ENCODE results near the gene MFSD11. TPM values are rescaled to one million over a fixed set of nuclear protein-coding genes. Genes with fewer than 3 reads are reported as not detected.
"Not testable (repeated sequence)": the region's sequence is repeated elsewhere in the genome, so short reads cannot be mapped to it uniquely, and the experiment has no call there.

Gene MFSD11
- polyA plus RNA-seq, 3 donors = 19.8 to 24.8 (median 23.8) TPM

DNA sequence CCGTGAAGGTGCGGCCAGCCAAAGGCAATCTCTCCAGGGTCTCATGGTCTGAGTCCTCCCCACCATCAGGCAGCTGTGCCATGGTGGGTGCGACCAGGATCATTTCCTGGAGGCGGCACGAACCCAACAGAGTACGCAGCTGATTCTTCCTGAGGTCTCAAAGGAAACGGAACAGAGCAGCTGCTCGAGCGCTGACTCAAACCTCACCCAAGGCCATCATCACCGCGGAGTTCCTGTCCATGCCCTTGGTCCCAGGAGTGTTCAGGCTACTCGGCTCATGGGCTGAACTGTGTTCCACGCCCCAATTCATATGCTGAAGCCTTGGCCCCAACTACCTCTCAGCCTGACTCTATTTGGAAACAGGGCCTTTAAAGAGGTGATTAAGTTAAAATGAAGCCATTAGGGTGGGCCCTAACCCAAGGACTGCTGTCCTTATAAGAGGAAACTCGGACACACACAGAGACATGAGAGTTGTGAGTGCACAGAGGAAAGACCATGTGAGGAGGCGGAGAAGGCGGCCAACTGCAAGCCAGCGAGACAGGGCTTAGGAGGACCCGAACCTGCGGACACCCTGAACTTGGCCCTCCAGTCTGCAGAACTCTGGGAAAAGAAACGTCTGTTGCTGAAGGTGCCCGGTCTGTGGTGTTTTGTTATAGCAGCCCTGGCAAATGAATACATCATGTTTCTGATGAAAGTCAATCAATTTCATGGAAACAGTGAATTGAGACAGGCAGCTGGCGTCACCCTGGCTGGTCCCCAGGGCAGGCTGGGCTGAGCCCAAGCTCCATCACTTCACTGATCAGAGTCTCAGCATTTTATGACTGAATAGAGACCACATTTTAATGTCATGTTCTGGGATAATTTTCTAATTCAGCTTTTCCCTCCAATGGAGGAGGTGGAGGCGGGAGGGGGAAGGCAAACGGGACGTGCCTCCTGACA, 40.9 kb upstream of the MFSD11 start:
- Histone ChIP-seq H3K9me3 (replicated peaks in 1 of 2; ENCODE audit: control insufficient read depth in 1 of 2, insufficient read depth in 1 of 2, low read length in 2 of 2) (no peaks in the 10 kb centered on the region), H3K27ac (ENCODE audit: low read depth in 1 of 2, low read length in 2 of 2) (no peak overlapping the region), H3K9ac (ENCODE audit: insufficient read depth, low read length, poor library complexity, severe bottlenecking) (no peak overlapping the region), H3K79me2 (ENCODE audit: insufficient read depth, low read length) (no peaks in the 10 kb centered on the region), H3K4me2 (replicated peaks; ENCODE audit: extremely low read depth, low read length, poor library complexity, severe bottlenecking) (no peak overlapping the region), H2AFZ (ENCODE audit: insufficient read depth, low read depth, low read length, poor library complexity, severe bottlenecking) (no peak overlapping the region), H3K4me3 (replicated peaks in 1 of 3; ENCODE audit: low read depth in 2 of 3, low read length in 3 of 3) (no peak overlapping the region), H4K20me1 (ENCODE audit: insufficient read depth, low read length) (no peaks in the 10 kb centered on the region), H3K36me3 (replicated peaks in 1 of 2; ENCODE audit: control insufficient read depth in 1 of 2, insufficient read depth in 2 of 2, low read length in 2 of 2) (no peaks in the 10 kb centered on the region), H3K4me1 (ENCODE audit: control insufficient read depth in 1 of 2, insufficient read depth in 2 of 2, low read length in 2 of 2) (no peaks in the 10 kb centered on the region), H3K27me3 (ENCODE audit: control insufficient read depth in 2 of 2, insufficient read depth in 2 of 2, low read length in 2 of 2) (no peaks in the 10 kb centered on the region)
- peaks cover 0 to 11% (median 9%) of the 10 kb centered on the region in 3 donors for H3K27me3 Mint-ChIP-seq (ENCODE audit: low read depth in 3 of 3)
- TF ChIP-seq, protein P1, sequence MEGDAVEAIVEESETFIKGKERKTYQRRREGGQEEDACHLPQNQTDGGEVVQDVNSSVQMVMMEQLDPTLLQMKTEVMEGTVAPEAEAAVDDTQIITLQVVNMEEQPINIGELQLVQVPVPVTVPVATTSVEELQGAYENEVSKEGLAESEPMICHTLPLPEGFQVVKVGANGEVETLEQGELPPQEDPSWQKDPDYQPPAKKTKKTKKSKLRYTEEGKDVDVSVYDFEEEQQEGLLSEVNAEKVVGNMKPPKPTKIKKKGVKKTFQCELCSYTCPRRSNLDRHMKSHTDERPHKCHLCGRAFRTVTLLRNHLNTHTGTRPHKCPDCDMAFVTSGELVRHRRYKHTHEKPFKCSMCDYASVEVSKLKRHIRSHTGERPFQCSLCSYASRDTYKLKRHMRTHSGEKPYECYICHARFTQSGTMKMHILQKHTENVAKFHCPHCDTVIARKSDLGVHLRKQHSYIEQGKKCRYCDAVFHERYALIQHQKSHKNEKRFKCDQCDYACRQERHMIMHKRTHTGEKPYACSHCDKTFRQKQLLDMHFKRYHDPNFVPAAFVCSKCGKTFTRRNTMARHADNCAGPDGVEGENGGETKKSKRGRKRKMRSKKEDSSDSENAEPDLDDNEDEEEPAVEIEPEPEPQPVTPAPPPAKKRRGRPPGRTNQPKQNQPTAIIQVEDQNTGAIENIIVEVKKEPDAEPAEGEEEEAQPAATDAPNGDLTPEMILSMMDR (IDR thresholded peaks at IDR 0.05) = no peak
- no peaks in the 10 kb centered on the region for H3K9me3 Mint-ChIP-seq
- DNase-seq = no peak
- peaks cover 4% of the 10 kb centered on the region for H3K4me1 Mint-ChIP-seq
- H3K27ac Mint-ChIP-seq = no peak overlapping the region
- no peak overlapping the region for H3K4me3 Mint-ChIP-seq
- intact Hi-C loops (cut with micrococcal nuclease) = no loop called here
- H3K36me3 Mint-ChIP-seq = no peaks in the 10 kb centered on the region
- 84% methylated on average over 16 of the region's 25 CpGs for WGBS (ENCODE audit: insufficient coverage)

DNA sequence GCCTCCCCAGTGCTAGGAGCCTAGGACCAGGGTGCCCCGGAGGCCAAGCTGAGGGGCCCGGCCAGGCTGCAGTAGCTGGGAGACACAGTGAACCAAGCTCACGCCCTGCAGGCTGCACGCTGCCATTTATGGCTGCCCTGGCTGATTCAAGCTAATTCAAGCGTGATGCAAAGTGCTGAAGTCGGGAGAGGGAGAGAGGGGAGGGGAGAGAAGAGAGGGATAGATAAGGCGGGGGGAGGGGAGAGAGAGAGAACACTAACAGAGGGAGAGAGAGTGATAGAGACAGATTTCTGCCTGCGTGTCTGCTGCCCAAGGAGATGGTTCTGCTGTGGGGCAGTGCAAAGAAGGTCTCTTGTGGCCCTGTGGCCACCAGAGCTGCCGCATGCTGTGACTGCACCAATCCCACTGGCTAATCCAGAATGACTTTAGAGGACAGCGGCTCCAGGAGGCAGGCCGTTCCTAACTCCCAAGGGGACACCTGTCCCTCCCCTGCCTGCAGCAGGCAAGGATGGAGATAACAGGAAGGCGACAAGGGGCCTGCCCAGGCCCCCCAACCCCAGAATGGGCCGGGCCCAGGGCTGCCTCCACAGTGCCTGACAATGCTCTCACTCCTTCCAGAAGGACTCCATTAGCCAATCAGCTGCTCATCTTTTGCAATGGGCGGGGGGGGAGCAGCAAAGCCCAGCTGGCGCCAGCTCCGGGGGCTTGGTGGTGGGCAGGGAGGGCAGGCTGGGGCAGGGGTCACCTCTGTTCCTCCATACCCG, 40.0 kb upstream of the MFSD11 start:
- intact Hi-C loops (cut with micrococcal nuclease) = no loop called here
- TF ChIP-seq, protein P1 (IDR thresholded peaks at IDR 0.05) = no peak
- no peaks in the 10 kb centered on the region for H3K9me3 ChIP-seq (replicated peaks in 1 of 2; ENCODE audit: control insufficient read depth in 1 of 2, insufficient read depth in 1 of 2, low read length in 2 of 2)
- no peaks in the 10 kb centered on the region for H3K27me3 ChIP-seq (ENCODE audit: control insufficient read depth in 2 of 2, insufficient read depth in 2 of 2, low read length in 2 of 2)
- no peaks in the 10 kb centered on the region for H3K4me1 ChIP-seq (ENCODE audit: control insufficient read depth in 1 of 2, insufficient read depth in 2 of 2, low read length in 2 of 2)
- H3K36me3 ChIP-seq (replicated peaks in 1 of 2; ENCODE audit: control insufficient read depth in 1 of 2, insufficient read depth in 2 of 2, low read length in 2 of 2) = no peaks in the 10 kb centered on the region
- Mint-ChIP-seq H3K9me3 (no peaks in the 10 kb centered on the region), H3K4me3 (no peak overlapping the region), H3K4me1 (peaks cover 4% of the 10 kb centered on the region), H3K36me3 (no peaks in the 10 kb centered on the region), H3K27ac (no peak overlapping the region), H3K27me3 (ENCODE audit: low read depth in 3 of 3) (peaks cover 0 to 9% (median 9%) of the 10 kb centered on the region in 3 donors)
- no peaks in the 10 kb centered on the region for H4K20me1 ChIP-seq (ENCODE audit: insufficient read depth, low read length)
- no peaks in the 10 kb centered on the region for H3K79me2 ChIP-seq (ENCODE audit: insufficient read depth, low read length)
- no peak overlapping the region for H3K4me2 ChIP-seq (replicated peaks; ENCODE audit: extremely low read depth, low read length, poor library complexity, severe bottlenecking)
- no peak overlapping the region for H3K9ac ChIP-seq (ENCODE audit: insufficient read depth, low read length, poor library complexity, severe bottlenecking)
- H3K4me3 ChIP-seq (replicated peaks in 1 of 3; ENCODE audit: low read depth in 2 of 3, low read length in 3 of 3) = no peak overlapping the region
- no peak overlapping the region for H2AFZ ChIP-seq (ENCODE audit: insufficient read depth, low read depth, low read length, poor library complexity, severe bottlenecking)
- DNase-seq = no peak
- WGBS (ENCODE audit: insufficient coverage) = 91% methylated on average over 13 of the region's 17 CpGs
- no peak overlapping the region for H3K27ac ChIP-seq (ENCODE audit: low read depth in 1 of 2, low read length in 2 of 2)

GRCh38 chr17:76698466-76698977, 39.4 kb upstream of the MFSD11 start:
- DNase-seq; H3K27ac ChIP-seq (ENCODE audit: low read depth in 1 of 2, low read length in 2 of 2); H3K36me3 Mint-ChIP-seq; H3K9me3 Mint-ChIP-seq; H3K27ac Mint-ChIP-seq; intact Hi-C loops (cut with micrococcal nuclease); H3K4me1 Mint-ChIP-seq; H3K4me1 ChIP-seq (ENCODE audit: control insufficient read depth in 1 of 2, insufficient read depth in 2 of 2, low read length in 2 of 2); H3K9me3 ChIP-seq (replicated peaks in 1 of 2; ENCODE audit: control insufficient read depth in 1 of 2, insufficient read depth in 1 of 2, low read length in 2 of 2); H3K9ac ChIP-seq (ENCODE audit: insufficient read depth, low read length, poor library complexity, severe bottlenecking); H3K4me3 Mint-ChIP-seq; H3K4me2 ChIP-seq (replicated peaks; ENCODE audit: extremely low read depth, low read length, poor library complexity, severe bottlenecking); H2AFZ ChIP-seq (ENCODE audit: insufficient read depth, low read depth, low read length, poor library complexity, severe bottlenecking); H4K20me1 ChIP-seq (ENCODE audit: insufficient read depth, low read length); H3K27me3 ChIP-seq (ENCODE audit: control insufficient read depth in 2 of 2, insufficient read depth in 2 of 2, low read length in 2 of 2); H3K79me2 ChIP-seq (ENCODE audit: insufficient read depth, low read length); H3K36me3 ChIP-seq (replicated peaks in 1 of 2; ENCODE audit: control insufficient read depth in 1 of 2, insufficient read depth in 2 of 2, low read length in 2 of 2); H3K4me3 ChIP-seq (replicated peaks in 1 of 3; ENCODE audit: low read depth in 2 of 3, low read length in 3 of 3): not testable (repeated sequence)
- H3K27me3 Mint-ChIP-seq (ENCODE audit: low read depth in 3 of 3) = peaks cover 0 to 11% (median 8%) of the 10 kb centered on the region in 3 donors
- WGBS (ENCODE audit: insufficient coverage) = 94% methylated on average over 5 of the region's 7 CpGs
